ENCODE measurements around the gene MTMR6.

DNA sequence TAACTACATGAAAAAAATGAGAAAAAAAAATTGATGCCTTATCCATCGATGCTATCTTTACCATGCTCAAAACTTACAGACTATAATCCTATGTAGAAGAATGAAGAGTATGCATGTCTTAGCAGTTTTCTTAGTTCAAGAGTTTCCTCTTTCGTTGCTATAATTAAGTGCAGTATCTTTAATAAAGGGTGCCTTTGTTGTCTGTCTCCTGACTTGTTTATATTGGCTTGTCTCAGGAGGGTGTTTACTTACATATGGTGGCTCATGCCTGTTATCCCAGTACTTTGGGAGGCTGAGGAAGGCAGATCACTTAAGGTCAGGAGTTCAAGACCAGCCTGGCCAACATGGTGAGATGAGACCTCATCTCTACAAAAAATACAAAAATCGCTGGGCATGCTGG lies 44.3 kb downstream of the MTMR6 start:
- TF ChIP-seq, protein P1, sequence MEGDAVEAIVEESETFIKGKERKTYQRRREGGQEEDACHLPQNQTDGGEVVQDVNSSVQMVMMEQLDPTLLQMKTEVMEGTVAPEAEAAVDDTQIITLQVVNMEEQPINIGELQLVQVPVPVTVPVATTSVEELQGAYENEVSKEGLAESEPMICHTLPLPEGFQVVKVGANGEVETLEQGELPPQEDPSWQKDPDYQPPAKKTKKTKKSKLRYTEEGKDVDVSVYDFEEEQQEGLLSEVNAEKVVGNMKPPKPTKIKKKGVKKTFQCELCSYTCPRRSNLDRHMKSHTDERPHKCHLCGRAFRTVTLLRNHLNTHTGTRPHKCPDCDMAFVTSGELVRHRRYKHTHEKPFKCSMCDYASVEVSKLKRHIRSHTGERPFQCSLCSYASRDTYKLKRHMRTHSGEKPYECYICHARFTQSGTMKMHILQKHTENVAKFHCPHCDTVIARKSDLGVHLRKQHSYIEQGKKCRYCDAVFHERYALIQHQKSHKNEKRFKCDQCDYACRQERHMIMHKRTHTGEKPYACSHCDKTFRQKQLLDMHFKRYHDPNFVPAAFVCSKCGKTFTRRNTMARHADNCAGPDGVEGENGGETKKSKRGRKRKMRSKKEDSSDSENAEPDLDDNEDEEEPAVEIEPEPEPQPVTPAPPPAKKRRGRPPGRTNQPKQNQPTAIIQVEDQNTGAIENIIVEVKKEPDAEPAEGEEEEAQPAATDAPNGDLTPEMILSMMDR (optimal IDR thresholded peaks at IDR 0.05 in 1 of 3, IDR thresholded peaks at IDR 0.05 in 1 of 3, conservative IDR thresholded peaks at IDR 0.05 in 1 of 3; ENCODE audit: extremely low read depth in 1 of 3, insufficient read depth in 2 of 3, low read length in 3 of 3): no peak
- no peak for TF ChIP-seq EZH2 (IDR thresholded peaks at IDR 0.05; ENCODE audit: low read length)
